Calu3 (cell line): ENCODE results near the gene GRIK1. TPM values are rescaled to one million over a fixed set of nuclear protein-coding genes. Genes with fewer than 3 reads are reported as not detected.

Source experiments
- BruUV-seq: library from RNA; stranded (reverse); fragments of 400-500 nt; replicated peaks from 2 replicates; lab custom pipeline; 2021; lab: Mats Ljungman, UMichigan
- CTCF ChIA-PET: fragments of 300-600 bp; sonication (Branson Sonifier 250); formaldehyde crosslinking; loops from one replicate; lab custom pipeline; 2022; ENCODE audit warnings: antibody characterized with exemption; lab: Charles Lee
- DNase-seq: peaks from one replicate; pipeline ENCODE4 v3.0.0; 2022
- H3K27ac Mint-ChIP-seq: one replicate; pipeline ENCODE4 v1.8.0; 2022; ENCODE audit warnings: mixed read lengths; ENCODE audit not compliant: unreplicated experiment
- H3K27me3 Mint-ChIP-seq: one replicate; pipeline ENCODE4 v1.8.0; 2022; ENCODE audit warnings: mixed read lengths; ENCODE audit not compliant: unreplicated experiment
- H3K36me3 Mint-ChIP-seq: one replicate; pipeline ENCODE4 v1.8.0; 2022; ENCODE audit warnings: mild to moderate bottlenecking, moderate library complexity, mixed read lengths; ENCODE audit not compliant: insufficient read depth, unreplicated experiment
- H3K4me1 Mint-ChIP-seq: one replicate; pipeline ENCODE4 v1.8.0; 2022; ENCODE audit warnings: mild to moderate bottlenecking, low read depth, mixed read lengths; ENCODE audit not compliant: unreplicated experiment
- H3K4me3 Mint-ChIP-seq: one replicate; pipeline ENCODE4 v1.8.0; 2022; ENCODE audit warnings: mild to moderate bottlenecking, low read depth, moderate library complexity, mixed read lengths; ENCODE audit not compliant: unreplicated experiment
- H3K9me3 Mint-ChIP-seq: one replicate; pipeline ENCODE4 v1.8.0; 2022; ENCODE audit warnings: low read depth, mixed read lengths; ENCODE audit not compliant: unreplicated experiment
- CTCF ChIP-seq: fragments of 200-600 bp; IDR thresholded peaks from one replicate; pipeline ENCODE4 v1.8.0; 2022; ENCODE audit warnings: antibody characterized with exemption; ENCODE audit not compliant: unreplicated experiment
- intact Hi-C: fragments of 100-400 bp; cut with micrococcal nuclease; formaldehyde crosslinking; loops from one replicate; pipeline ENCODE4 v1.10.0; 2022; ENCODE audit not compliant: unreplicated experiment
- total RNA-seq: library from RNA; stranded (reverse); gene quantifications from 2 replicates; pipeline ENCODE4 v1.2.3, GENCODE V29; 2022

The GRIK1 gene
- total RNA-seq, 1 experiment from 2014 or later = not detected

GRCh38 chr21:29657240-29657989 lies 282.4 kb downstream of the GRIK1 start:
- intact Hi-C loops = no loop called here
- H3K27ac Mint-ChIP-seq = peak overlapping the region; percentile 72
- no peaks in the 10 kb centered on the region for H3K27me3 Mint-ChIP-seq
- H3K4me1 Mint-ChIP-seq = peaks cover 9% of the 10 kb centered on the region
- no peak for DNase-seq
- BruUV-seq = no TSS peak
- no peak overlapping the region for H3K4me3 Mint-ChIP-seq
- H3K9me3 Mint-ChIP-seq = peaks cover 2% of the 10 kb centered on the region
- CTCF ChIA-PET = no interaction called here
- H3K36me3 Mint-ChIP-seq = peaks cover 5% of the 10 kb centered on the region
- no peak for TF ChIP-seq CTCF

GRCh38 chr21:29656504-29657239 lies 283.1 kb downstream of the GRIK1 start:
- CTCF ChIA-PET = interaction anchor here (0.7 kb wide), 1 partner anchor 12 kb away, joined by 7 read pairs; no protein-coding TSS in a partner anchor
- DNase-seq = no peak
- no TSS peak for BruUV-seq
- intact Hi-C loops = no loop called here
- no peaks in the 10 kb centered on the region for H3K27me3 Mint-ChIP-seq
- H3K4me3 Mint-ChIP-seq = no peak overlapping the region
- H3K36me3 Mint-ChIP-seq = peaks cover 5% of the 10 kb centered on the region
- TF ChIP-seq CTCF = no peak
- peaks cover 9% of the 10 kb centered on the region for H3K4me1 Mint-ChIP-seq
- peaks cover 2% of the 10 kb centered on the region for H3K9me3 Mint-ChIP-seq
- peak overlapping the region; percentile 72 for H3K27ac Mint-ChIP-seq

- H3K36me3 Mint-ChIP-seq = peaks cover 5% of the 10 kb centered on the region
- H3K4me3 Mint-ChIP-seq = no peak overlapping the region
- peaks cover 9% of the 10 kb centered on the region for H3K4me1 Mint-ChIP-seq
- H3K27me3 Mint-ChIP-seq = no peaks in the 10 kb centered on the region
- BruUV-seq = no TSS peak
- CTCF ChIA-PET = no interaction called here
- intact Hi-C loops = no loop called here
- no peak for TF ChIP-seq CTCF
- peaks cover 2% of the 10 kb centered on the region for H3K9me3 Mint-ChIP-seq
- no peak for DNase-seq
- H3K27ac Mint-ChIP-seq = peak overlapping the region; percentile 36
Observed at GRCh38 chr21:29655577-29655976, 284.2 kb downstream of the GRIK1 start.

GRCh38 chr21:29654855-29655254 lies 284.9 kb downstream of the GRIK1 start:
- CTCF ChIA-PET = no interaction called here
- BruUV-seq = no TSS peak

More at GRCh38 chr21:29654855-29655254, 284.9 kb downstream of the GRIK1 start:
- peaks cover 5% of the 10 kb centered on the region for H3K36me3 Mint-ChIP-seq
- H3K4me1 Mint-ChIP-seq = peaks cover 9% of the 10 kb centered on the region
- H3K4me3 Mint-ChIP-seq = no peak overlapping the region
- peaks cover 2% of the 10 kb centered on the region for H3K9me3 Mint-ChIP-seq
- TF ChIP-seq CTCF = no peak
- intact Hi-C loops = no loop called here
- DNase-seq = no peak
- H3K27me3 Mint-ChIP-seq = no peaks in the 10 kb centered on the region
- peak overlapping the region; percentile 54 for H3K27ac Mint-ChIP-seq
